Measurements from ENCODE around the gene DPH6. TPM values are rescaled to one million over a fixed set of nuclear protein-coding genes. Genes with fewer than 3 reads are reported as not detected.

DPH6 gene
- total and polyA plus RNA-seq, 2 experiments from 2014 or later = 7.8 to 9.8 TPM

DNA sequence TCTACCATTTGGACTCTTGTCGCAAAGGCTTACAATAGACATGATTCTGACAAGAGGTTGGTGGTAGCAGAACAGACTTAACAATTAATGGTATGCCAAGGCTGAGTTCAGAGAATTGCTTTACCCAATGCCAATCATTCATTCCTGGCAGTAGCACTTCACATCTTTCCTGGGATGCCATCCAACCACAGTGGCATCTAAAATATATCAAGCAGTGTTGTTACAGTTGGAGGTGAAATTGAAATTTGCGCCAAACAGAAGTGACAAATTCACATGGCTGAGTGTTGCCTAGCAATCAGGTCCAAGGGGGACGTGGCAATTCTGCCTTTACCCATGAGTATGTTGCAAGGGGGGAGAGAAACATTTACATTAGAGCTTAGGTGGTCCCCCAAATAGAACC, 21.0 kb upstream of the DPH6 start:
- H3K27me3 ChIP-seq = no peaks in the 10 kb centered on the region
- H3K4me3 ChIP-seq = no peak overlapping the region
- H3K9me3 ChIP-seq (ENCODE audit: low read depth) = no peaks in the 10 kb centered on the region
- no peaks in the 10 kb centered on the region for H3K36me3 ChIP-seq
- TF ChIP-seq, protein P1, sequence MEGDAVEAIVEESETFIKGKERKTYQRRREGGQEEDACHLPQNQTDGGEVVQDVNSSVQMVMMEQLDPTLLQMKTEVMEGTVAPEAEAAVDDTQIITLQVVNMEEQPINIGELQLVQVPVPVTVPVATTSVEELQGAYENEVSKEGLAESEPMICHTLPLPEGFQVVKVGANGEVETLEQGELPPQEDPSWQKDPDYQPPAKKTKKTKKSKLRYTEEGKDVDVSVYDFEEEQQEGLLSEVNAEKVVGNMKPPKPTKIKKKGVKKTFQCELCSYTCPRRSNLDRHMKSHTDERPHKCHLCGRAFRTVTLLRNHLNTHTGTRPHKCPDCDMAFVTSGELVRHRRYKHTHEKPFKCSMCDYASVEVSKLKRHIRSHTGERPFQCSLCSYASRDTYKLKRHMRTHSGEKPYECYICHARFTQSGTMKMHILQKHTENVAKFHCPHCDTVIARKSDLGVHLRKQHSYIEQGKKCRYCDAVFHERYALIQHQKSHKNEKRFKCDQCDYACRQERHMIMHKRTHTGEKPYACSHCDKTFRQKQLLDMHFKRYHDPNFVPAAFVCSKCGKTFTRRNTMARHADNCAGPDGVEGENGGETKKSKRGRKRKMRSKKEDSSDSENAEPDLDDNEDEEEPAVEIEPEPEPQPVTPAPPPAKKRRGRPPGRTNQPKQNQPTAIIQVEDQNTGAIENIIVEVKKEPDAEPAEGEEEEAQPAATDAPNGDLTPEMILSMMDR (IDR thresholded peaks at IDR 0.05; ENCODE audit: low read depth, low read length) = no peak
- H3K27ac ChIP-seq = no peak overlapping the region
- no peaks in the 10 kb centered on the region for H3K4me1 ChIP-seq (ENCODE audit: low read depth)
- DNase-seq (ENCODE audit: low read depth in 1 of 2, low spot score in 1 of 2) = no peak

DNA sequence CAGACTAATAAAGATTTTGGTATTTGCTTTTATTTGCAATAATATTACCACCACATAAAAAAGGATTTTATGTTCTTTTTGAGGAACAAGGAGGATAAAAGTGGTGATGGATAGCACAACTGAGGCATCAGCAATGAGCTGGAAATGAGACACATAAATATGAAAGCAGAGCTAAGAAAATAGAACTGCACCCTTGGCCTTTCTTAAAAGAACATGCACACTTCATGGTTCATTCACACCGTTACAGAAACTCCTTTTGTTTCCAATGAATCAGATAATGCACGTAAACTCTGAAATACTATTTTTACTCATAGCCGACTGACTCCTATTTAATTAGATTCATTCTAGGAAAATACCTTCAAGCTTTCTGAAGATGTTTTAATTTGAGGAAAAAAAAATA, 19.9 kb upstream of the DPH6 start:
- Histone ChIP-seq H3K27me3 (no peaks in the 10 kb centered on the region), H3K27ac (no peak overlapping the region), H3K4me1 (ENCODE audit: low read depth) (no peaks in the 10 kb centered on the region), H3K9me3 (ENCODE audit: low read depth) (no peaks in the 10 kb centered on the region), H3K36me3 (no peaks in the 10 kb centered on the region), H3K4me3 (no peak overlapping the region)
- DNase-seq (ENCODE audit: low read depth in 1 of 2, low spot score in 1 of 2) = no peak
- TF ChIP-seq, protein P1 (IDR thresholded peaks at IDR 0.05; ENCODE audit: low read depth, low read length) = no peak

DNA sequence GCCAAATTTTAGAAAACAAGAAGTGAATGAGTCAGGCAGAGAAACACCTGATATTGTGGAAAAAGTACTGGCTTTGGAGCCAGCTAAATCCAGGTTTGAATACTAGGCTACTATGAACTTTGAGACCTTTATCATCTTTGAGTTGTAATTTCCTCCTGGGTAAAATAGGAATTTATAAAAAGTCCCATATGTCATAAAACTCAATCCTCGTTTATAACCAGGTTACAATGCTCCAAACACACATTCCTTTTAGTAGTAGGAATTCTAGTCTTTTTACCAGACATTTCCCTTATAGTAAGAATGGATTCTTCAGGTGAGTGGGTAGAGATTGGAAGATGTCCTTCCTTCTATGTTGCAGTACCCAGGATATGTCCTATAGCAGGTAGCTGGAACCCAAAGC, 16.7 kb upstream of the DPH6 start:
- no peaks in the 10 kb centered on the region for H3K36me3 ChIP-seq
- no peak overlapping the region for H3K4me3 ChIP-seq
- H3K9me3 ChIP-seq (ENCODE audit: low read depth) = no peaks in the 10 kb centered on the region
- DNase-seq (ENCODE audit: low read depth in 1 of 2, low spot score in 1 of 2) = no peak
- peaks cover 3% of the 10 kb centered on the region for H3K4me1 ChIP-seq (ENCODE audit: low read depth)
- TF ChIP-seq, protein P1 (IDR thresholded peaks at IDR 0.05; ENCODE audit: low read depth, low read length) = no peak
- H3K27ac ChIP-seq = no peak overlapping the region
- H3K27me3 ChIP-seq = no peaks in the 10 kb centered on the region

DNA sequence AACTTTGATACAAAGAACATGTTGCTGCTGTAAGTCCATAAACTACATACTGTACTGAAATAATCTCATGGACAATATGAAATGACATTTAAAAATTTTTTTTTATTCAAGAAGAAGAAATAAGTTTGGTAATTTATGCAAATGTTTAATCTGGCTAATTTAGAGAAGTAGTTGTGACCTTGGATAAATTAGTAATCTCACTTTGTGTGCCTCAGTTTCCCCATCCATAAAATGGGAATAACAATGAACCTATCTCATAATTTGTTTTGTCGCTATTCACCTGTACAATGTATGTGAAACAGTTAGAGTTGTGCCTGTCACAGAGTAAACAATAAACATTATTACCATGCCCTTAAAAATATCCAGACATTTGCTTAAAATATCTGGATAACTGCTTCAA, 15.3 kb upstream of the DPH6 start:
- no peak overlapping the region for H3K27ac ChIP-seq
- H3K36me3 ChIP-seq = no peaks in the 10 kb centered on the region
- no peak overlapping the region for H3K4me3 ChIP-seq
- no peaks in the 10 kb centered on the region for H3K9me3 ChIP-seq (ENCODE audit: low read depth)
- peaks cover 3% of the 10 kb centered on the region for H3K4me1 ChIP-seq (ENCODE audit: low read depth)
- no peaks in the 10 kb centered on the region for H3K27me3 ChIP-seq
- TF ChIP-seq, protein P1 (IDR thresholded peaks at IDR 0.05; ENCODE audit: low read depth, low read length) = no peak
- no peak for DNase-seq (ENCODE audit: low read depth in 1 of 2, low spot score in 1 of 2)

DNA sequence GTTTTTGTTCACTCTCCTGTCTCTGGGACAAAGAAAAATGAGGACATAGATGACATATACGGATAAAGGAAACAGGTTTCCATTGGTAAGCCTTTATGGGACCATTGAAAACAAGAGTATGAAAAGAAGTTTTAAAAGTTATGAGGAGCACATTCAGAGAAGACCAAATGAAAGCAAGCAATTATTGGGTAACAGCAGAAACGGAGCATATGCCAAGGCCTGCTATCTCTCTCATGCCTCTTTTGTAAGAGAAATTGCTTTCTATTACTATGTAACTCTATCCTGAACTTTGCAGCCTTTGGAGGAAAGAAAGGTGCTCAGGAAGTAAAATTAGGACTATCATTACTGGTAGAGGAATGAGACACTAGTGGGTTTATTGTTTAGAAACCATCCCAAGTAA, 14.9 kb upstream of the DPH6 start:
- H3K4me3 ChIP-seq = no peak overlapping the region
- DNase-seq (ENCODE audit: low read depth in 1 of 2, low spot score in 1 of 2) = peak in 1 of 2 donors; percentile 60
- H3K4me1 ChIP-seq (ENCODE audit: low read depth) = peaks cover 3% of the 10 kb centered on the region
- TF ChIP-seq, protein P1 (IDR thresholded peaks at IDR 0.05; ENCODE audit: low read depth, low read length) = no peak
- no peaks in the 10 kb centered on the region for H3K36me3 ChIP-seq
- H3K27ac ChIP-seq = no peak overlapping the region
- no peaks in the 10 kb centered on the region for H3K27me3 ChIP-seq
- H3K9me3 ChIP-seq (ENCODE audit: low read depth) = no peaks in the 10 kb centered on the region

DNA sequence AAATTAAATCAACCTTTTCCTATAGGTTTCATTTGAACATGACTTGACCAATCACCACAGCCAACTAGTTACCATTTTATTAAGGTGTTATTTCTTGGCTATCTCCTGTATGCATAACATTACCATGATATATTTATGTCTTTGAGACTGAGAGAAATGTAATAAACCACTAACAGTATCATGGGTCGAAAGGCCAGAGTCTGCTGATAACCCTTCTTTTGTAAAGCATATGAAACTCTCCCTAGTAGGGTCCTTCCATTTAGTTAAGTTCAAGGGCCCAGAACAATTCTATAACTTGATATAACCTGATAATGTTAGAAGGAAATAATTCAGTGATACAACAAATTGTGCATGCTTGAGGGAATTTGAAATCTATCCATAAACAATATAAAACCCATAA, 14.3 kb upstream of the DPH6 start:
- peaks cover 3% of the 10 kb centered on the region for H3K4me1 ChIP-seq (ENCODE audit: low read depth)
- no peaks in the 10 kb centered on the region for H3K36me3 ChIP-seq
- no peaks in the 10 kb centered on the region for H3K9me3 ChIP-seq (ENCODE audit: low read depth)
- no peaks in the 10 kb centered on the region for H3K27me3 ChIP-seq
- no peak overlapping the region for H3K4me3 ChIP-seq
- no peak for DNase-seq (ENCODE audit: low read depth in 1 of 2, low spot score in 1 of 2)
- TF ChIP-seq, protein P1 (IDR thresholded peaks at IDR 0.05; ENCODE audit: low read depth, low read length) = no peak
- no peak overlapping the region for H3K27ac ChIP-seq
